ENCODE data around the gene ATF7IP2.
"Not testable (repeated sequence)": the region's sequence is repeated elsewhere in the genome, so short reads cannot be mapped to it uniquely, and the experiment has no call there.

ATF7IP2 gene

GRCh38 chr16:10465821-10466220 is 80.0 kb downstream of the ATF7IP2 start:
- no peak for TF ChIP-seq CTCF (IDR thresholded peaks at IDR 0.05; ENCODE audit: low read depth, low read length, missing control alignments)
- no peak overlapping the region for H3K4me3 ChIP-seq (replicated peaks; ENCODE audit: low read depth, low read length)
- DNase-seq (ENCODE audit: extremely low read depth, low read depth) = no peak

GRCh38 chr16:10466313-10466712 is 80.5 kb downstream of the ATF7IP2 start:
- no peak for DNase-seq (ENCODE audit: extremely low read depth, low read depth)
- H3K4me3 ChIP-seq (replicated peaks; ENCODE audit: low read depth, low read length) = no peak overlapping the region
- no peak for TF ChIP-seq CTCF (IDR thresholded peaks at IDR 0.05; ENCODE audit: low read depth, low read length, missing control alignments)

- TF ChIP-seq CTCF (IDR thresholded peaks at IDR 0.05; ENCODE audit: low read depth, low read length, missing control alignments) = no peak
- no peak for DNase-seq (ENCODE audit: extremely low read depth, low read depth)
- no peak overlapping the region for H3K4me3 ChIP-seq (replicated peaks; ENCODE audit: low read depth, low read length)
These were observed 81.0 kb downstream of the ATF7IP2 start for GRCh38 chr16:10466861-10467260.

GRCh38 chr16:10476636-10477035 is 90.8 kb downstream of the ATF7IP2 start:
- not testable (repeated sequence) for DNase-seq (ENCODE audit: extremely low read depth, low read depth); H3K4me3 ChIP-seq (replicated peaks; ENCODE audit: low read depth, low read length)

GRCh38 chr16:10480151-10480550 is 94.3 kb downstream of the ATF7IP2 start:
- no peak overlapping the region for H3K4me3 ChIP-seq (replicated peaks; ENCODE audit: low read depth, low read length)
- TF ChIP-seq CTCF (IDR thresholded peaks at IDR 0.05; ENCODE audit: low read depth, low read length, missing control alignments) = no peak
- no peak for DNase-seq (ENCODE audit: extremely low read depth, low read depth)

GRCh38 chr16:10485159-10485558 is 99.3 kb downstream of the ATF7IP2 start:
- TF ChIP-seq CTCF (IDR thresholded peaks at IDR 0.05; ENCODE audit: low read depth, low read length, missing control alignments) = no peak
- H3K4me3 ChIP-seq (replicated peaks; ENCODE audit: low read depth, low read length) = no peak overlapping the region
- DNase-seq (ENCODE audit: extremely low read depth, low read depth) = no peak

GRCh38 chr16:10485698-10486382 is 100.0 kb downstream of the ATF7IP2 start:
- no peak overlapping the region for H3K4me3 ChIP-seq (replicated peaks; ENCODE audit: low read depth, low read length)
- no peak for TF ChIP-seq CTCF (IDR thresholded peaks at IDR 0.05; ENCODE audit: low read depth, low read length, missing control alignments)
- DNase-seq (ENCODE audit: extremely low read depth, low read depth) = no peak

Data from HFF-Myc (cell line).